GM19397 (cell line): ENCODE results near the gene HOXD12.

Experiments used
- ATAC-seq: cut with Tn5 transposase; IDR thresholded peaks from one replicate; pipeline ENCODE4 v1.9.1; 2021; ENCODE audit warnings: mild to moderate bottlenecking, moderate library complexity; ENCODE audit not compliant: unreplicated experiment

The HOXD12 gene

DNA sequence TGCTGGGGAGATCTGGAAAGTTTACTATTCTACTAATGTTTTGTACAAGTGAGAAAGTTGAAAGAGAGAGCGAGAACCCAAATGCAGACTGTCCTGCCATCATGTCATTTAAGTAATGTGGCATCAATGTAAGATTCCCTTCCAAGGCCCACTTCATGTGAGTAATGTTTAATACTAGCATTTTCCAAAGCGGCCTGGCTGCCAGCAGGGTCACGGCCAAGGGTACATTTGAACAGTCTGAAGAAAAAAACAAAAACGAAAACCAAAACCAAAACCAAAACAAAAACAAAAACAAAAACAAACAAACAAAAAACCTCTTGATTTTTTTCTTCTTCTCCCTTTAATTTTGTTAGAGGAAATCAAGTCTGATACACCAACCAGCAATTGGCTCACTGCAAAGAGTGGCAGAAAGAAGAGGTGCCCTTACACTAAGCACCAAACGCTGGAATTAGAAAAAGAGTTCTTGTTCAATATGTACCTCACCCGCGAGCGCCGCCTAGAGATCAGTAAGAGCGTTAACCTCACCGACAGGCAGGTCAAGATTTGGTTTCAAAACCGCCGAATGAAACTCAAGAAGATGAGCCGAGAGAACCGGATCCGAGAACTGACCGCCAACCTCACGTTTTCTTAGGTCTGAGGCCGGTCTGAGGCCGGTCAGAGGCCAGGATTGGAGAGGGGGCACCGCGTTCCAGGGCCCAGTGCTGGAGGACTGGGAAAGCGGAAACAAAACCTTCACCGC is 19.2 kb downstream of the HOXD12 start:
- ATAC-seq: no peak

DNA sequence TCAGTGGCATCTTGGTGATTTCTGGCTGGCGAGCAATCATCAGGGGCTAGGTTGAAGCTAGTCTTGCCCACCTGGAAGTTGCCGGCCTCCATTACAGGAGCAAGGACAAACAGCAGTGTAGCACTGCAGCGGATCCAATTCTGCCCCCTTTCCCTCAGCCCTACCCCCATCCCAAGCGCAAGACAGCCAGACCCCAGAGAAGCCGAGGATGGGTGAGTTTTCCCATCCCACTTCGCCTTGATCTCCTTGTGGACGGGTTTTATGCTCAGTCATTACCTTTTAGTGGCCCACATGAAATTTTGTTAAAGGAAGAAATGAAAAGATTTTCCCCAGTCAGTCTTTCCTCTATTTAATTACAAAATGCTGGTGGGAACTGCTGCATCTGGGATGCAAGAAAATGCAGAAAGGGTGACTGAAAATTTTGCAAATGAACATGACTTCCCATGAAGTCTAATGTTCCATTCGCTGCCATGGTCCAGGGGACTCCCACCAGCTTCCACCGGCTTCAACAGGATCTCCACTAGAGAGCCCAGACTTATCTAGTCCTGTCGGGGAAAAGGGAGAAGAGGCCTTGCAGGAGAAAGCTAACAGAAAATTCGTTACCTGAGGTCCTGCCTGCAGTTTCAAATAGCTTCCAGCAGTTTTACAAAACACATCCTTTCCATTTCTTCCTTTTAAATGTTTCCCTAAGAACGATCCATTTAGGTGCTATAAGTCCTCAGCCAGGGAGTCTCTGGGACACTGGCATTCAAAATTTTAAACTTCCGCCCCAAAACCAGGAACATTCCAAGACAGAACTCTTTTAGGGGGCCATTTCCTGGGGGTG is 21.0 kb downstream of the HOXD12 start:
- no peak for ATAC-seq

DNA sequence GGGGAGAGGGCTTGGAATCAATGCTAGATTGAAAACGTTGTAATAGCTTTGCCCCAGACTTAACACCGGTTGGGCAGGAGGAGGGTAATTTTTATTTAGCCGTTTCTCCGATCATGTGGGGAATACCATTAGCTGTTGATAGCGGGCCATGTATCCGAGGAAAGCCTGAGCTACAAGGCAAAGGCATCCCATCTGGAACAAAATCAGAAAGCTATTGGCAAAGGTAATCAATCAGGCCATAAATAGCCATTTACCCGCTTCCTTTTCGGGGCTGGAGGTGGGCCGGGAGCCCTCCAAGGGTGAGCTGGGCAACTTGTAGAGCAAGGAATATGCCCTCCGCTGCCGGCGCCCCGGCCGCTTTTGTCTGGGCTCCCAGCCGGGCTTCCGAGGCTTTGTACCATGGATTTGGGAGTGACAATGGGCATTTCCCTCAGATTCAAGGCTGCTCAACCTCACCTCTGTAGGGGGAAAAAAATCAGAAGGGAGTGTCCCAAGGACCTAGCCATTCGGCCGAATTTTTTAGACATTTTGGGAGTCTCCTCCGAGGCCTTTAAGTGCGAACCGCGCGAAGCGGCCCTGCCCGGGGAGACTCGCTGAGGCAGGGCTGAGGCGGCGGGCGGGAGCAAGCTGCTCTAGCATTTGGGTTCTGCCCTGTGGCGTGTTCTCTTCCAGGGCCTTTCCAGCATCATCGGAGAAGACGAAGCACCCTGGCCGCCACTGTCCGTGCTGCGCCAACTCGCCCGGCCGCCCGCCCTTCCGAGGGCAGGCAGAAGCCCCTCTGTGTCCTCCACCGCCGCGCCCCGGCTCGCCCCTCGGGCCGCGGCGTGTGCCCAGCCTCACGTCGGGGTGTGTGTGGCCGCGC is 21.8 kb downstream of the HOXD12 start:
- no peak for ATAC-seq

GRCh38 chr2:176122052-176122682 is 22.6 kb downstream of the HOXD12 start:
- ATAC-seq: no peak

GRCh38 chr2:176122683-176123410 is 23.3 kb downstream of the HOXD12 start, which contains the start of gene HOXD9:
Gene HOXD9, plus strand, starts transcription at chr2:176122719. Its CDS starts 50 bp downstream, at chr2:176122769.
- no peak for ATAC-seq

DNA sequence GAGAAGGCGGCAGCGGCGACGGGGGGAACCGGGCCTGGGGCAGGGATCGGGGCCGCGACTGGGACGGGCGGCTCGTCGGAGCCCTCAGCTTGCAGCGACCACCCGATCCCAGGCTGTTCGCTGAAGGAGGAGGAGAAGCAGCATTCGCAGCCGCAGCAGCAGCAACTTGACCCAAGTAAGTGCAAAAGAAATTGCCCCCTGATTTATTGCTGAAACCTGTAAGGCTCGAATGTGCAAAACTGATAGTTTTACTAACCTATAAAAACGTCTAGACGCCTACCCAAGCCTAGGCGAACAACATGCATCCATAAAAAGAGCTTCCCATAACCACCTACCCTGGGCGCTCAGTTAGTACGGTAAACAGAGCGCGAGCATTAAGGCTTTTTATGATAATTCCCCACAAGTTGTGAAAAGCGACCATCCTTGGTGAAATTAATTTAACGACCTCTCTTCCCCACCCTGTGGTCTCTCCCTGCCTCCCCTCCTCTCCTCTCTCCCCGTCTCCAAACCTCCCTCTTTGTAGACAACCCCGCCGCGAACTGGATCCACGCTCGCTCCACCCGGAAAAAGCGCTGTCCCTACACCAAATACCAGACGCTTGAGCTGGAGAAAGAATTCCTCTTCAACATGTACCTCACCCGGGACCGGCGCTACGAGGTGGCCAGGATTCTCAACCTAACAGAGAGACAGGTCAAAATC is 24.0 kb downstream of the HOXD12 start:
- ATAC-seq: no peak

GRCh38 chr2:176124110-176124946 is 24.7 kb downstream of the HOXD12 start:
- ATAC-seq: no peak

GRCh38 chr2:176124947-176125771 is 25.6 kb downstream of the HOXD12 start:
- ATAC-seq: no peak

- ATAC-seq: no peak
Measured at GRCh38 chr2:176125772-176126054, 26.1 kb downstream of the HOXD12 start.

DNA sequence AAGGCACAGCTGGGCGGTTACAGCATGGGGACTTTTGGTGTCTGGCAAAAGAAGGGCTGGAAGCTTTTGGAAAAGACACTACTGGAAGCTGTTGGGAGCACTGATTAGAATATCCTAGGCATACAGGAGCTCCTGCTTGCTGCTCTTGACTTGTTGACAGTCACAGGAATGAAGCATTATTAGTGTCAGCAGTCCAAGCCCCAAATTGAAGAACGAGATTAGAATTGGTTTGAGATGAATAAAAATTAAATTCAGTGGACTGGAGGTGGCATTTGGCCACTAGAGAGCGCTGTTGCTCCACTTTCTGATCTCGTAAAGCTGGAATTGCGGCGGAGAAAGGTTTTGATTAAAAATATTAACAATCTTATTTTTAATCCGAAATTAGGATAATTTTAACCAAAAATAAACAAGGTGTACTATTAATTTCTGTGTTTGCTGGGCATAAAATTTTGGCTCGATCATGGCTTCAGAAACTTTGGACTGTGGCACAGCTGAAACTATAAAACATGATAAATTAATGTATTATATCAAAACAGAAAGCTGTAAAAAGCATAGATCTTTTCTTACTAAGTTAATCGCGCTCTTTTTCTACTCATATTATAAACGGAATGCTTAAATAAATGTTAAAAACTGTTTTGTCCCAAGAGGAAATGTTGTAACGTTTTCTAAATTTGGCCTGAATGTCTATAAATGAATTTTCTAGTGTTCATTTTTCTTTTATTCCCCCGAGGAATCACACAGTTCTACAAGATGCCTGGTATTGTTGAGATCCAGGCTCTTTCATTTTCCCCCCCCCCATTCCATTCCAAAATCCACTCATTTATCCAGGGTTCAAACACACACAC is 27.6 kb downstream of the HOXD12 start:
- ATAC-seq: no peak

- ATAC-seq: no peak
Measured at GRCh38 chr2:176127774-176128072, 28.1 kb downstream of the HOXD12 start.

DNA sequence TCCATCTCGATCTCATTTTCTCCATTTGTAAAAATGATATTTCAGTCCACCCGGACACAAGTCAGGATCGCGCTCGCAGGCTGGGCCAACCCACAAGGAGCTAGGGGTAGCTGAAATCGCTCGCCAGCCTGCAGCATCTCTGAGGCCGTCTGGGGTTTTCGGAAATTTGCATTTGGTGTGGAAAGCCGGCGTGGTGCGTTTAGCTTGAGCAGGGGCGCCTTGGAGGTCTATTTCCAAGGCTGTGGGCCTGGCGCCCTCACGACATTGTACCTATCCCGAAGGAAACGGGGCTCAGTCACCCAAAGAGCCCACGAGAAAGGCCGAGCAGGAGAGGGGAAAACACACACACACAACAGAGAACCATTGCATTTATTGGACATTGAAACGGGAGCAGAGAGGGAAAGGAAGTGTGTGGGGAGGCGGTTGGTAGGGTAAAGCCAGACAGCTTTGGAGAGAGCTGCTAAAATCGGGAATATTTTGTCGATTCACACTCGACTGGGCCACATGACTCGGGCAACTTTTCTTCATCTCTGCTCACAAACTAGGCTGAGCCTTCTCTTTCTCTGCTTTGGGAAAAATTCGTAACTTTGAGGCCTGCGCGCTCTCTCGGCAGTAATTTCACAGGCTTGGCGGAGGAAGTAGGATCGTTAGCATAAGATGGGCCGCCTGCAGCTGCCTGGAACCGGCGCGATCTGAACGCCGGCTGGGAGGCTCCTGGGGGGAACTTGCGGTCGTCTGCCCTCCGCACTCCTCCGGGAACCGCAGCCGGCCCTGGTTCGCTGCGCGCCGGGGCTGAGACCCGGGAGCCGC is 28.8 kb downstream of the HOXD12 start:
- ATAC-seq: no peak

GRCh38 chr2:176128982-176129796 is 29.6 kb downstream of the HOXD12 start, which contains the start of gene HOXD8:
Gene HOXD8, plus strand, starts transcription at chr2:176129705. Its CDS starts 662 bp downstream, at chr2:176130367.
- no peak for ATAC-seq

DNA sequence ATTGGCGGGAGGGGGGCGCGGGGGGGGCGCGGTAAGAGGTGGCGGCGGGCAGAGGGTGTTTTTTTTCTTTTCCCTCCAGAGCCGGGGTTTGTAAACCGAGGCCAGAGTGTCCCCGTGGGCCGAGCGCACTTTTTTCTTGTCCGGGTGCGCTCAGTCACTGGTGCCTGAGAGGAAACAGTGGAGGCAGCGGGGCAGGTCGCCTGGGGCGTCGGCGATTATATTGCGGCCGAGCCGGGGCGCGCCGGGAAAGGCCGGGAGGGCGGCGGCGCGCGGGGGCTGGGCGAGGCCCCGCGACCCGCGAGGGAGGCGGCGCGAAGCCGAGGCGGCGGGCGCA is 30.2 kb downstream of the HOXD12 start:
- ATAC-seq: no peak

GRCh38 chr2:176130147-176130956 is 30.8 kb downstream of the HOXD12 start:
- no peak for ATAC-seq
